PC-9 (cell line): Measurements from ENCODE around the gene STX8.

ENCODE experiments used
- CTCF ChIP-seq: fragments of 200-600 bp; sonication (generic); conservative IDR thresholded peaks from 2 replicates; pipeline ENCODE4 v1.6.1; 2017; ENCODE audit warnings: mixed run types, antibody characterized with exemption, mild to moderate bottlenecking, moderate library complexity
- EZH2 ChIP-seq: fragments of 200-600 bp; sonication (generic); IDR thresholded peaks from 2 replicates; pipeline ENCODE4 v1.8.0; 2017; ENCODE audit warnings: antibody characterized with exemption, low read depth

GRCh38 chr17:9472541-9472940, 103.1 kb downstream of the STX8 start:
- TF ChIP-seq CTCF (no peak), EZH2 (no peak)
